GM12878 (cell line): ENCODE results near the gene MYBPHL. TPM values are rescaled to one million over a fixed set of nuclear protein-coding genes. Genes with fewer than 3 reads are reported as not detected.

ENCODE experiments used
- ATAC-seq: fragments of 200-7000 bp; cut with Tn5 transposase; 3 replicates; pipeline ENCODE4 v1.9.1; 2020; ENCODE audit warnings: mild to moderate bottlenecking, moderate library complexity
- BruUV-seq: library from RNA; stranded (reverse); fragments of 400-500 nt; replicated peaks from 2 replicates; lab custom pipeline; 2021; lab: Mats Ljungman, UMichigan
- CTCF ChIA-PET: fragments of 300-600 bp; sonication (Branson Sonifier 250); formaldehyde crosslinking; extraction: SDS; loops from one replicate; lab custom pipeline; 2021; ENCODE audit warnings: inconsistent platforms; lab: Yijun Ruan, JAX
- POLR2A ChIA-PET: fragments of 350-600 bp; formaldehyde crosslinking; extraction: SDS; loops from one replicate; lab custom pipeline; 2021; ENCODE audit warnings: inconsistent platforms; lab: Charles Lee
- RAD21 ChIA-PET: fragments of 300-600 bp; sonication (Branson Sonifier 250); formaldehyde crosslinking; loops from one replicate; lab custom pipeline; 2023; ENCODE audit warnings: antibody characterized with exemption; ENCODE audit not compliant: unreplicated experiment; lab: Charles Lee
- SMC1A ChIA-PET: fragments of 300-600 bp; sonication (Branson Sonifier 250); formaldehyde crosslinking; loops from one replicate; lab custom pipeline; 2023; ENCODE audit not compliant: unreplicated experiment, uncharacterized antibody; lab: Charles Lee
- DNase-seq: peaks from one replicate; pipeline ENCODE4 v3.0.0-alpha.2; 2011; ENCODE audit warnings: low read depth, low spot score
- FAIRE-seq: peaks from 3 replicates; lab custom pipeline; 2011; peaks lifted over from hg19 to GRCh38; lab: Jason Lieb, UNC
- H2AFZ ChIP-seq: 2 replicates; pipeline ENCODE4 v1.6.0; 2011; ENCODE audit warnings: low read depth, low read length, control low read depth; ENCODE audit not compliant: control insufficient read depth
- H3K27ac ChIP-seq: 2 replicates; pipeline ENCODE4 v1.5.1; 2011; ENCODE audit warnings: control low read depth; ENCODE audit not compliant: control insufficient read depth, insufficient read depth
- H3K27me3 ChIP-seq, 2 experiments: replicated peaks in 1 of 2; 2 replicates each; pipeline versions ENCODE4 v1.6.0 to v1.6.1; 2011; ENCODE audit warnings: low read length in 1 of 2; ENCODE audit not compliant: control insufficient read depth in 2 of 2, insufficient read depth in 2 of 2
- H3K36me3 ChIP-seq, 2 experiments: 2 replicates each; pipeline ENCODE4 v1.5.1; 2011; ENCODE audit warnings: low read length in 1 of 2; ENCODE audit not compliant: control insufficient read depth in 2 of 2, insufficient read depth in 2 of 2
- H3K4me1 ChIP-seq: 2 replicates; pipeline ENCODE4 v1.6.1; 2011; ENCODE audit warnings: mild to moderate bottlenecking, low read length, moderate library complexity, mixed read lengths; ENCODE audit not compliant: control insufficient read depth, insufficient read depth
- H3K4me2 ChIP-seq: 2 replicates; pipeline ENCODE4 v1.6.0; 2011; ENCODE audit warnings: control low read depth; ENCODE audit not compliant: control insufficient read depth, insufficient read depth
- H3K4me3 ChIP-seq: fragments of 200-600 bp; sonication (generic); 2 replicates; pipeline ENCODE4 v1.5.1; 2016
- H3K79me2 ChIP-seq: 2 replicates; pipeline ENCODE4 v1.6.0; 2011; ENCODE audit warnings: low read length; ENCODE audit not compliant: control insufficient read depth, insufficient read depth
- H3K9ac ChIP-seq: 2 replicates; pipeline ENCODE4 v1.8.0; 2011; ENCODE audit warnings: low read length, control low read depth, mixed read lengths; ENCODE audit not compliant: control insufficient read depth, insufficient read depth
- H3K9me3 ChIP-seq: replicated peaks from 3 replicates; pipeline ENCODE4 v1.5.1; 2011; ENCODE audit warnings: mild to moderate bottlenecking, low read length; ENCODE audit not compliant: control insufficient read depth, insufficient read depth
- H4K20me1 ChIP-seq: 2 replicates; pipeline ENCODE4 v1.6.0; 2011; ENCODE audit not compliant: control insufficient read depth, insufficient read depth
- CREB1 ChIP-seq: IDR thresholded peaks from 2 replicates; pipeline ENCODE4 v1.6.1; 2012; ENCODE audit warnings: low read depth, mild to moderate bottlenecking, inconsistent platforms
- HCFC1 ChIP-seq: fragments of 150-350 bp; IDR thresholded peaks from 2 replicates; pipeline ENCODE4 v1.6.1; 2014; ENCODE audit warnings: low read length
- MYC ChIP-seq: IDR thresholded peaks from 2 replicates; pipeline ENCODE4 v1.6.1; 2011; ENCODE audit warnings: mild to moderate bottlenecking, low read length, moderate library complexity, inconsistent platforms; ENCODE audit not compliant: insufficient read depth, insufficient replicate concordance, insufficient read length, severe bottlenecking
- NFIC ChIP-seq: IDR thresholded peaks from 2 replicates; pipeline ENCODE4 v1.6.1; 2012; ENCODE audit warnings: low read depth, mild to moderate bottlenecking, inconsistent platforms, low read length, moderate library complexity
- NR2C2 ChIP-seq: IDR thresholded peaks from 2 replicates; pipeline ENCODE4 v1.6.1; 2011; ENCODE audit warnings: borderline replicate concordance, low read depth; ENCODE audit not compliant: control insufficient read depth, insufficient read length
- SIX5 ChIP-seq: IDR thresholded peaks from 2 replicates; pipeline ENCODE4 v1.6.1; 2011; ENCODE audit warnings: mild to moderate bottlenecking, low read depth, low read length, moderate library complexity; ENCODE audit not compliant: severe bottlenecking
- SUPT20H ChIP-seq: IDR thresholded peaks from 2 replicates; pipeline ENCODE4 v1.6.1; 2011; ENCODE audit warnings: low read depth, mild to moderate bottlenecking, low read length, moderate library complexity, borderline replicate concordance; ENCODE audit not compliant: control insufficient read depth
- ZNF384 ChIP-seq: IDR thresholded peaks from 2 replicates; pipeline ENCODE4 v1.6.1; 2012; ENCODE audit warnings: low read depth, mild to moderate bottlenecking, low read length, improper control_type of control experiment, borderline replicate concordance
- ZNF687 ChIP-seq: fragments of 450-650 bp; IDR thresholded peaks from 2 replicates; pipeline ENCODE4 v1.6.1; 2017; ENCODE audit warnings: mild to moderate bottlenecking, moderate library complexity
- WGBS: methylation state at CpG from one replicate; pipeline ENCODE4 v1.1.6; 2016; ENCODE audit warnings: low lambda C conversion rate; ENCODE audit not compliant: insufficient replicate concordance, insufficient coverage; ENCODE audit errors: missing lambda C conversion rate; 5-methylcytosine and 5-hydroxymethylcytosine counted together
- in situ Hi-C: fragments of 300-500 bp; cut with MboI; formaldehyde crosslinking; loops from 9 replicates; pipeline ENCODE4 v1.14.3; 2018; ENCODE audit warnings: mixed read lengths
- intact Hi-C: fragments of 100-400 bp; cut with micrococcal nuclease; formaldehyde crosslinking; loops from one replicate; pipeline ENCODE4 v1.14.2; 2022; ENCODE audit not compliant: unreplicated experiment
- polyA plus RNA-seq, 11 experiments: library from polyadenylated mRNA; depleted of rRNA in 4 of 11; unstranded in 6 of 11; stranded (reverse) in 5 of 11; fragments of >200 nt; fragmentation: Nextera tagmentation in 4 of 11; fragmentation: Illumina TruSeq in 1 of 11; extraction: Ambion mirVana in 4 of 11; extraction: Trizol in 1 of 11; gene quantifications; 1 replicate in 1 of 11; 2 replicates in 10 of 11; pipeline versions ENCODE4 v1.2.1 to v1.2.3, GENCODE V29; 2011 to 2016; ENCODE audit warnings: inconsistent platforms in 2 of 11, missing spikeins in 2 of 11, low read depth in 1 of 11
- total RNA-seq, 4 experiments: library from RNA; depleted of rRNA in 3 of 4; stranded (reverse); fragments of >200 nt in 3 of 4; fragmentation: Illumina TruSeq in 1 of 4; extraction: Trizol in 1 of 4; gene quantifications; 2 replicates each; pipeline versions ENCODE4 v1.2.1 to v1.2.3, GENCODE V29; 2013 to 2021
- TF ChIP-seq, protein P1 (sequence below): fragments of 450-650 bp; IDR thresholded peaks from 2 replicates; pipeline ENCODE4 v1.6.1; 2017; ENCODE audit warnings: mild to moderate bottlenecking
- TF ChIP-seq, protein P2 (sequence below): fragments of 450-650 bp; IDR thresholded peaks from 2 replicates; pipeline ENCODE4 v1.6.1; 2014; ENCODE audit warnings: mild to moderate bottlenecking

MYBPHL gene
- total and polyA plus RNA-seq, 10 of the 15 experiments (the other 5 are each of a cell fraction or from before 2014, with no cell fraction given) = 0.16 to 0.75 (median 0.54) TPM; not detected in 7

DNA sequence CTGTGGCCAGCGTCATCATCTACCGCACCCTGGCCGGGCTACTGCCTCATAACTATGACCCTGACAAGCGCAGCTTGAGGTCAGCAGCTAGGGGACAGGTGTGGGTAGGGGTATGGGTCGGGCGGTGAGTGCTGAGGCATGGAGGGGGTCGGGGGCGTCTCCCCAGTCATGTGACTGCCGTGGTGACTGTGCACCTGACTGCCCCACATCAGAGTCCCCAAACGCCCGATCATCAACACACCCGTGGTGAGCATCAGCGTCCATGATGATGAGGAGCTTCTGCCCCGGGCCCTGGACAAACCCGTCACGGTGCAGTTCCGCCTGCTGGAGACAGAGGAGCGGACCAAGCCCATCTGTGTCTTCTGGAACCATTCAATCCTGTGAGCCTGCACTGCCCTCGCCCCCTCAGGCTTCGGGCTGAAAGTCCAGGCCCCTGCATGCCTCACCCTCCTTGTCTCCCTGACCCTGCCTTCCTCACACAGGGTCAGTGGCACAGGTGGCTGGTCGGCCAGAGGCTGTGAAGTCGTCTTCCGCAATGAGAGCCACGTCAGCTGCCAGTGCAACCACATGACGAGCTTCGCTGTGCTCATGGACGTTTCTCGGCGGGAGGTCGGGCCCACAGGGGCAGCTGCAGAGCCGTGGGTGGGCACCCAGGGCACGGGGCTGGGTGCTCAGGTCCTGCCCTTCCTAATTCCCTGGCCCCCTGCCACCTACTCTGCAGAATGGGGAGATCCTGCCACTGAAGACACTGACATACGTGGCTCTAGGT lies 37.4 kb downstream of the MYBPHL start (continued):
- TF ChIP-seq SIX5 = no peak
- no peak for TF ChIP-seq MYC

- Histone ChIP-seq H3K27ac (no peak overlapping the region), H3K4me3 (no peak overlapping the region), H3K79me2 (no peaks in the 10 kb centered on the region), H3K9me3 (no peaks in the 10 kb centered on the region), H2AFZ (no peak overlapping the region), H3K4me2 (no peak overlapping the region), H3K27me3 (no peaks in the 10 kb centered on the region; a peak in 1 of 4 replicates), H3K4me1 (no peaks in the 10 kb centered on the region), H4K20me1 (no peaks in the 10 kb centered on the region), H3K9ac (no peak overlapping the region), H3K36me3 (no peaks in the 10 kb centered on the region)
- SMC1A ChIA-PET = no interaction called here
- intact Hi-C loops (no loop called here), in situ Hi-C loops (no loop called here)
- BruUV-seq = no TSS peak
- RAD21 ChIA-PET = interaction anchor here (1.3 kb wide), 1 partner anchor 264 kb away, joined by 3 read pairs; no protein-coding TSS in a partner anchor
- 62% methylated on average over 29 of the region's 29 CpGs for WGBS
- POLR2A ChIA-PET = no interaction called here
- DNase-seq = no peak
- CTCF ChIA-PET = interaction anchor here (0.9 kb wide), 1 partner anchor 264 kb away, joined by 4 read pairs; no protein-coding TSS in a partner anchor
- FAIRE-seq = no peak
- ATAC-seq = no peak
- TF ChIP-seq CREB1 (no peak), ZNF384 (no peak), ZNF687 (no peak), NR2C2 (no peak), NFIC (no peak), SUPT20H (no peak), HCFC1 (no peak)
- TF ChIP-seq, protein P1, sequence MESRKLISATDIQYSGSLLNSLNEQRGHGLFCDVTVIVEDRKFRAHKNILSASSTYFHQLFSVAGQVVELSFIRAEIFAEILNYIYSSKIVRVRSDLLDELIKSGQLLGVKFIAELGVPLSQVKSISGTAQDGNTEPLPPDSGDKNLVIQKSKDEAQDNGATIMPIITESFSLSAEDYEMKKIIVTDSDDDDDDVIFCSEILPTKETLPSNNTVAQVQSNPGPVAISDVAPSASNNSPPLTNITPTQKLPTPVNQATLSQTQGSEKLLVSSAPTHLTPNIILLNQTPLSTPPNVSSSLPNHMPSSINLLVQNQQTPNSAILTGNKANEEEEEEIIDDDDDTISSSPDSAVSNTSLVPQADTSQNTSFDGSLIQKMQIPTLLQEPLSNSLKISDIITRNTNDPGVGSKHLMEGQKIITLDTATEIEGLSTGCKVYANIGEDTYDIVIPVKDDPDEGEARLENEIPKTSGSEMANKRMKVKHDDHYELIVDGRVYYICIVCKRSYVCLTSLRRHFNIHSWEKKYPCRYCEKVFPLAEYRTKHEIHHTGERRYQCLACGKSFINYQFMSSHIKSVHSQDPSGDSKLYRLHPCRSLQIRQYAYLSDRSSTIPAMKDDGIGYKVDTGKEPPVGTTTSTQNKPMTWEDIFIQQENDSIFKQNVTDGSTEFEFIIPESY = no peak
- TF ChIP-seq, protein P2, sequence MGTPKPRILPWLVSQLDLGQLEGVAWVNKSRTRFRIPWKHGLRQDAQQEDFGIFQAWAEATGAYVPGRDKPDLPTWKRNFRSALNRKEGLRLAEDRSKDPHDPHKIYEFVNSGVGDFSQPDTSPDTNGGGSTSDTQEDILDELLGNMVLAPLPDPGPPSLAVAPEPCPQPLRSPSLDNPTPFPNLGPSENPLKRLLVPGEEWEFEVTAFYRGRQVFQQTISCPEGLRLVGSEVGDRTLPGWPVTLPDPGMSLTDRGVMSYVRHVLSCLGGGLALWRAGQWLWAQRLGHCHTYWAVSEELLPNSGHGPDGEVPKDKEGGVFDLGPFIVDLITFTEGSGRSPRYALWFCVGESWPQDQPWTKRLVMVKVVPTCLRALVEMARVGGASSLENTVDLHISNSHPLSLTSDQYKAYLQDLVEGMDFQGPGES = no peak
Observed at GRCh38 chr1:109268431-109269211, 38.2 kb downstream of the MYBPHL start.
